Neural cell (in vitro differentiated cells): ENCODE results near the gene RSPRY1.

ENCODE experiments used
- EP300 ChIP-seq: fragments of 450-650 bp; conservative IDR thresholded peaks from 2 replicates; pipeline ENCODE4 v1.6.1; 2014; ENCODE audit warnings: antibody characterized with exemption, mild to moderate bottlenecking, moderate library complexity; ENCODE audit not compliant: poor library complexity, severe bottlenecking
- EZH2 ChIP-seq: fragments of 200-600, 300-800 bp; shearing (Covaris generic), sonication (generic); IDR thresholded peaks from 2 replicates; pipeline ENCODE4 v1.6.1; 2014; ENCODE audit warnings: antibody characterized with exemption, low read length, borderline replicate concordance, mild to moderate bottlenecking; ENCODE audit not compliant: insufficient read depth, poor library complexity, severe bottlenecking
- MXI1 ChIP-seq: fragments of 450-650 bp; conservative IDR thresholded peaks from 2 replicates; pipeline ENCODE4 v1.6.1; 2014; ENCODE audit warnings: antibody characterized with exemption, mild to moderate bottlenecking; ENCODE audit not compliant: poor library complexity, severe bottlenecking
- POLR2AphosphoS5 ChIP-seq: IDR thresholded peaks from 2 replicates; pipeline ENCODE4 v1.6.1; 2012
- RAD21 ChIP-seq: fragments of 450-650 bp; conservative IDR thresholded peaks from 2 replicates; pipeline ENCODE4 v1.6.1; 2014; ENCODE audit warnings: antibody characterized with exemption, mild to moderate bottlenecking, moderate library complexity
- TAF1 ChIP-seq: IDR thresholded peaks from 2 replicates; pipeline ENCODE4 v1.6.1; 2012; ENCODE audit warnings: low read depth
- TF ChIP-seq, protein P1 (sequence below): fragments of 450-650 bp; IDR thresholded peaks from 2 replicates; pipeline ENCODE4 v1.5.1; 2014; ENCODE audit warnings: antibody characterized with exemption, mild to moderate bottlenecking, moderate library complexity; ENCODE audit not compliant: poor library complexity, severe bottlenecking
- TF ChIP-seq, protein P2 (sequence below): IDR thresholded peaks from 2 replicates; pipeline ENCODE4 v1.6.1; 2012; ENCODE audit warnings: borderline replicate concordance

DNA sequence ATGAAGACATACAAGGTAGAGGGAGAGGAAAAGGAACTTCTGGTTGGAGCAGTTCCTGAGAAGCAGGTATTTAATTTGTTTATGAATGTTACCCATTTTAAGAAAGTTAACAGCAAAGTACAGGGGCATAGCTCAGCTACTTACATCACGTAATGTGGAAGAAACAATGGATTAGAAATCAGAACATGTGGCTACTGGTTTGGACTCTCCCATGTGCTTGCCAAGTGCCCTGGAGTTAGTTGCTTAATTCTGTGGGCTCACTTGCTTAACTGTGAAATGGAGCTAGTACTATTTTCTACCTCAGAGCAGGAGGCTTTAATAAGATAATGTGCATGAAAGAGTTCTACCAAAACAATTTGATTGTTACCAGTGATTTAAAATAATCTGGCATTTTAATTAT, 27.3 kb downstream of the RSPRY1 start:
- TF ChIP-seq, protein P1, sequence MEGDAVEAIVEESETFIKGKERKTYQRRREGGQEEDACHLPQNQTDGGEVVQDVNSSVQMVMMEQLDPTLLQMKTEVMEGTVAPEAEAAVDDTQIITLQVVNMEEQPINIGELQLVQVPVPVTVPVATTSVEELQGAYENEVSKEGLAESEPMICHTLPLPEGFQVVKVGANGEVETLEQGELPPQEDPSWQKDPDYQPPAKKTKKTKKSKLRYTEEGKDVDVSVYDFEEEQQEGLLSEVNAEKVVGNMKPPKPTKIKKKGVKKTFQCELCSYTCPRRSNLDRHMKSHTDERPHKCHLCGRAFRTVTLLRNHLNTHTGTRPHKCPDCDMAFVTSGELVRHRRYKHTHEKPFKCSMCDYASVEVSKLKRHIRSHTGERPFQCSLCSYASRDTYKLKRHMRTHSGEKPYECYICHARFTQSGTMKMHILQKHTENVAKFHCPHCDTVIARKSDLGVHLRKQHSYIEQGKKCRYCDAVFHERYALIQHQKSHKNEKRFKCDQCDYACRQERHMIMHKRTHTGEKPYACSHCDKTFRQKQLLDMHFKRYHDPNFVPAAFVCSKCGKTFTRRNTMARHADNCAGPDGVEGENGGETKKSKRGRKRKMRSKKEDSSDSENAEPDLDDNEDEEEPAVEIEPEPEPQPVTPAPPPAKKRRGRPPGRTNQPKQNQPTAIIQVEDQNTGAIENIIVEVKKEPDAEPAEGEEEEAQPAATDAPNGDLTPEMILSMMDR, result no peak
- TF ChIP-seq EZH2 (no peak), POLR2AphosphoS5 (no peak), RAD21 (no peak), MXI1 (no peak), TAF1 (no peak), EP300 (no peak)
- TF ChIP-seq, protein P2, sequence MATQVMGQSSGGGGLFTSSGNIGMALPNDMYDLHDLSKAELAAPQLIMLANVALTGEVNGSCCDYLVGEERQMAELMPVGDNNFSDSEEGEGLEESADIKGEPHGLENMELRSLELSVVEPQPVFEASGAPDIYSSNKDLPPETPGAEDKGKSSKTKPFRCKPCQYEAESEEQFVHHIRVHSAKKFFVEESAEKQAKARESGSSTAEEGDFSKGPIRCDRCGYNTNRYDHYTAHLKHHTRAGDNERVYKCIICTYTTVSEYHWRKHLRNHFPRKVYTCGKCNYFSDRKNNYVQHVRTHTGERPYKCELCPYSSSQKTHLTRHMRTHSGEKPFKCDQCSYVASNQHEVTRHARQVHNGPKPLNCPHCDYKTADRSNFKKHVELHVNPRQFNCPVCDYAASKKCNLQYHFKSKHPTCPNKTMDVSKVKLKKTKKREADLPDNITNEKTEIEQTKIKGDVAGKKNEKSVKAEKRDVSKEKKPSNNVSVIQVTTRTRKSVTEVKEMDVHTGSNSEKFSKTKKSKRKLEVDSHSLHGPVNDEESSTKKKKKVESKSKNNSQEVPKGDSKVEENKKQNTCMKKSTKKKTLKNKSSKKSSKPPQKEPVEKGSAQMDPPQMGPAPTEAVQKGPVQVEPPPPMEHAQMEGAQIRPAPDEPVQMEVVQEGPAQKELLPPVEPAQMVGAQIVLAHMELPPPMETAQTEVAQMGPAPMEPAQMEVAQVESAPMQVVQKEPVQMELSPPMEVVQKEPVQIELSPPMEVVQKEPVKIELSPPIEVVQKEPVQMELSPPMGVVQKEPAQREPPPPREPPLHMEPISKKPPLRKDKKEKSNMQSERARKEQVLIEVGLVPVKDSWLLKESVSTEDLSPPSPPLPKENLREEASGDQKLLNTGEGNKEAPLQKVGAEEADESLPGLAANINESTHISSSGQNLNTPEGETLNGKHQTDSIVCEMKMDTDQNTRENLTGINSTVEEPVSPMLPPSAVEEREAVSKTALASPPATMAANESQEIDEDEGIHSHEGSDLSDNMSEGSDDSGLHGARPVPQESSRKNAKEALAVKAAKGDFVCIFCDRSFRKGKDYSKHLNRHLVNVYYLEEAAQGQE, result no peak
